Measurements from ENCODE around the gene INIP.
"Not testable (repeated sequence)": the region's sequence is repeated elsewhere in the genome, so short reads cannot be mapped to it uniquely, and the experiment has no call there.

Gene INIP

GRCh38 chr9:112731971-112732370, 14.1 kb upstream of the INIP start:
- no peak for DNase-seq

GRCh38 chr9:112728401-112728800, 10.5 kb upstream of the INIP start:
- DNase-seq: no peak

- no peak for DNase-seq
Observed at GRCh38 chr9:112726428-112726827, 8.5 kb upstream of the INIP start.

GRCh38 chr9:112725961-112726360, 8.0 kb upstream of the INIP start:
- no peak for DNase-seq

GRCh38 chr9:112722749-112723148, 4.8 kb upstream of the INIP start:
- not testable (repeated sequence) for DNase-seq

- DNase-seq: no peak
Observed at GRCh38 chr9:112720113-112720780, 2.3 kb upstream of the INIP start.

- DNase-seq: no peak
Observed at GRCh38 chr9:112719696-112720095, 1.8 kb upstream of the INIP start.

GRCh38 chr9:112719241-112719691, 1.3 kb upstream of the INIP start:
- DNase-seq: no peak

GRCh38 chr9:112712678-112713077, 5.2 kb downstream of the INIP start:
- DNase-seq: no peak

- no peak for DNase-seq
Observed at GRCh38 chr9:112711050-112711689, 6.7 kb downstream of the INIP start.

GRCh38 chr9:112705768-112706427, 12.0 kb downstream of the INIP start:
- no peak for DNase-seq

GRCh38 chr9:112703304-112703703, 14.6 kb downstream of the INIP start:
- no peak for DNase-seq

GRCh38 chr9:112700085-112700484, 17.8 kb downstream of the INIP start:
- no peak for DNase-seq

GRCh38 chr9:112699230-112699629, 18.7 kb downstream of the INIP start:
- no peak for DNase-seq

- DNase-seq: no peak
Observed at GRCh38 chr9:112696461-112696860, 21.5 kb downstream of the INIP start.

- no peak for DNase-seq
Observed at GRCh38 chr9:112694706-112695555, 23.0 kb downstream of the INIP start.

GRCh38 chr9:112689161-112689740, 28.7 kb downstream of the INIP start:
- DNase-seq: no peak

- DNase-seq: no peak
Observed at GRCh38 chr9:112680731-112681402, 37.0 kb downstream of the INIP start.

- no peak for DNase-seq
Observed at GRCh38 chr9:112677040-112677439, 40.9 kb downstream of the INIP start.

- DNase-seq: not testable (repeated sequence)
Observed at GRCh38 chr9:112673221-112673620, 44.7 kb downstream of the INIP start.

- no peak for DNase-seq
Observed at GRCh38 chr9:112670991-112671625, 46.8 kb downstream of the INIP start.

- no peak for DNase-seq
Observed at GRCh38 chr9:112669326-112669725, 48.6 kb downstream of the INIP start.
